Endothelial cell of umbilical vein (primary cell): ENCODE results near the gene ADAM11.

Source experiments
- EZH2 ChIP-seq: IDR thresholded peaks from 2 replicates; pipeline ENCODE4 v1.6.1; 2012; ENCODE audit warnings: borderline replicate concordance, low read depth, mild to moderate bottlenecking, moderate library complexity, low read length, inconsistent platforms; ENCODE audit not compliant: severe bottlenecking
- FOS ChIP-seq: IDR thresholded peaks from 2 replicates; pipeline ENCODE4 v1.6.1; 2011; ENCODE audit warnings: mild to moderate bottlenecking, low read length, moderate library complexity, borderline replicate concordance; ENCODE audit not compliant: insufficient read depth
- GATA2 ChIP-seq: IDR thresholded peaks from 2 replicates; pipeline ENCODE4 v1.7.0; 2011; ENCODE audit warnings: low read depth, mild to moderate bottlenecking, moderate library complexity, mixed read lengths, low read length; ENCODE audit not compliant: insufficient read length, insufficient read depth
- JUN ChIP-seq: IDR thresholded peaks from 2 replicates; pipeline ENCODE4 v1.6.1; 2011; ENCODE audit warnings: borderline replicate concordance, low read depth; ENCODE audit not compliant: insufficient read length, insufficient read depth
- MAX ChIP-seq: IDR thresholded peaks from 2 replicates; pipeline ENCODE4 v1.6.1; 2011; ENCODE audit not compliant: insufficient read depth, insufficient read length
- MYC ChIP-seq: IDR thresholded peaks from one replicate; pipeline ENCODE4 v1.6.1; 2011; ENCODE audit warnings: mild to moderate bottlenecking, low read depth, low read length
- POLR2A ChIP-seq: IDR thresholded peaks from 2 replicates; pipeline ENCODE4 v1.6.1; 2012; ENCODE audit warnings: low read depth, mild to moderate bottlenecking, control low read depth, low read length
- POLR2AphosphoS5 ChIP-seq: IDR thresholded peaks from 2 replicates; pipeline ENCODE4 v1.6.1; 2012; ENCODE audit warnings: low read depth, mild to moderate bottlenecking, control low read depth, low read length, moderate library complexity; ENCODE audit not compliant: insufficient read depth
- TF ChIP-seq, protein P1 (sequence below), 2 donors: IDR thresholded peaks; 1 replicate in 1 of 2; 2 replicates in 1 of 2; pipeline ENCODE4 v1.5.1; 2011; ENCODE audit warnings: low read length in 2 of 2, mild to moderate bottlenecking in 2 of 2, moderate library complexity in 2 of 2, control low read depth in 1 of 2, inconsistent platforms in 1 of 2, low read depth in 1 of 2; ENCODE audit not compliant: insufficient read depth in 1 of 2; ENCODE audit errors: extremely low read depth in 1 of 2

DNA sequence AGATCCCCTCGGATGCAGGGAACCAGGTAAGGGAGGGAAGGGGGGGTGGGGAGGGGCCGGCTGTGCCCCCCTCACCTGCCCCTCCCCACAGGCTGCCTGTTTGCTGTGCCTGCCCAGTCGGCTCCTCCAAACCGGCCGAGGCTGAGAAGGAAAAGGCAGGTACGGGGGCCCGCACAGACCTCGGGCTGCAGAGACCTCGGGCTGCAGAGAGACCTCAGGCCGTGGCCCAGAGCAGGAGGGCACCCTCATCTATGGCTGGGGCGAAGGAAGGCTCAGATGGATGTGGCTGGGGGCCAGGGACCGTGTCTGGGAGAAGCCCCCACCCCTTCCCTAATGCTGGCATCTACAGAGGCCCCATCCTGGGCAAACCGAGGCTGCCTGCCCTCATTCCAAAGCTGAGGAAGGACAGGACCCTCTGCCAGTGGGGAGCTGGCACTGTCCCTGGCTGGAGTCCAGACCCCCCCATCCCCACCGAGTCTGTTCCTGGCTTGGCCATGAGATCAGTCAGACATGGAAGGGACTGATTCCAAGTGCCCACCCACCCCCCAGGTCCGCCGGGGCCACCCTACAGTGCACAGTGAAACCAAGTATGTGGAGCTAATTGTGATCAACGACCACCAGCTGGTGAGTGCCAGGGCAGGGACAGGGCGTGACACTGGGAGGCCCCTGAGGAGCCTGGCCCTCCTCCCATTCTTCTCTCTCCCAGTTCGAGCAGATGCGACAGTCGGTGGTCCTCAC lies 13.7 kb downstream of the ADAM11 start:
- TF ChIP-seq, protein P1, sequence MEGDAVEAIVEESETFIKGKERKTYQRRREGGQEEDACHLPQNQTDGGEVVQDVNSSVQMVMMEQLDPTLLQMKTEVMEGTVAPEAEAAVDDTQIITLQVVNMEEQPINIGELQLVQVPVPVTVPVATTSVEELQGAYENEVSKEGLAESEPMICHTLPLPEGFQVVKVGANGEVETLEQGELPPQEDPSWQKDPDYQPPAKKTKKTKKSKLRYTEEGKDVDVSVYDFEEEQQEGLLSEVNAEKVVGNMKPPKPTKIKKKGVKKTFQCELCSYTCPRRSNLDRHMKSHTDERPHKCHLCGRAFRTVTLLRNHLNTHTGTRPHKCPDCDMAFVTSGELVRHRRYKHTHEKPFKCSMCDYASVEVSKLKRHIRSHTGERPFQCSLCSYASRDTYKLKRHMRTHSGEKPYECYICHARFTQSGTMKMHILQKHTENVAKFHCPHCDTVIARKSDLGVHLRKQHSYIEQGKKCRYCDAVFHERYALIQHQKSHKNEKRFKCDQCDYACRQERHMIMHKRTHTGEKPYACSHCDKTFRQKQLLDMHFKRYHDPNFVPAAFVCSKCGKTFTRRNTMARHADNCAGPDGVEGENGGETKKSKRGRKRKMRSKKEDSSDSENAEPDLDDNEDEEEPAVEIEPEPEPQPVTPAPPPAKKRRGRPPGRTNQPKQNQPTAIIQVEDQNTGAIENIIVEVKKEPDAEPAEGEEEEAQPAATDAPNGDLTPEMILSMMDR (IDR thresholded peaks at IDR 0.05; ENCODE audit: extremely low read depth in 1 of 2, insufficient read depth in 1 of 2, low read depth in 1 of 2, low read length in 2 of 2): no peak
- no peak for TF ChIP-seq POLR2A
- no peak for TF ChIP-seq MAX
- no peak for TF ChIP-seq GATA2
- TF ChIP-seq MYC: no peak
- no peak for TF ChIP-seq POLR2AphosphoS5
- TF ChIP-seq EZH2: no peak
- TF ChIP-seq JUN: no peak
- TF ChIP-seq FOS: no peak
